KMS-11 (cell line): ENCODE measurements around the gene RIN3.
A peak's percentile ranks its signal among the peaks of the same experiment; 100 is the strongest.

ENCODE experiments used
- H2AFZ ChIP-seq: fragments of 200-600 bp; sonication (generic); 2 replicates; pipeline ENCODE4 v1.6.1; 2016; ENCODE audit warnings: antibody characterized with exemption, mixed run types, low read depth
- H3K27ac ChIP-seq: fragments of 200-600 bp; sonication (generic); 2 replicates; pipeline ENCODE4 v1.6.1; 2016; ENCODE audit warnings: mild to moderate bottlenecking, mixed run types
- H3K27me3 ChIP-seq: fragments of 200-600 bp; sonication (generic); 2 replicates; pipeline ENCODE4 v1.6.1; 2017; ENCODE audit warnings: mild to moderate bottlenecking, low read depth, mixed run types, moderate library complexity; ENCODE audit not compliant: insufficient read depth
- H3K36me3 ChIP-seq: fragments of 200-600 bp; sonication (generic); 2 replicates; pipeline ENCODE4 v1.6.1; 2017; ENCODE audit warnings: mild to moderate bottlenecking, mixed run types; ENCODE audit not compliant: insufficient read depth
- H3K4me1 ChIP-seq: fragments of 200-600 bp; sonication (generic); 2 replicates; pipeline ENCODE4 v1.6.1; 2016; ENCODE audit warnings: mild to moderate bottlenecking, low read depth, mixed run types; ENCODE audit not compliant: poor library complexity, severe bottlenecking
- H3K4me2 ChIP-seq: fragments of 200-600 bp; sonication (generic); 2 replicates; pipeline ENCODE4 v1.7.0; 2016; ENCODE audit warnings: mild to moderate bottlenecking, mixed run types
- H3K4me3 ChIP-seq: fragments of 200-600 bp; sonication (generic); IDR thresholded peaks from 2 replicates; pipeline ENCODE4 v1.6.1; 2017; ENCODE audit warnings: low read depth, low read length, mixed read lengths; ENCODE audit not compliant: insufficient read depth
- H3K79me2 ChIP-seq: fragments of 200-600 bp; sonication (generic); 2 replicates; pipeline ENCODE4 v1.6.1; 2016; ENCODE audit warnings: low read depth, mixed run types; ENCODE audit not compliant: insufficient read depth
- H3K9ac ChIP-seq: fragments of 200-600 bp; sonication (generic); 2 replicates; pipeline ENCODE4 v1.6.1; 2016; ENCODE audit warnings: mild to moderate bottlenecking, mixed run types
- H4K20me1 ChIP-seq: fragments of 200-600 bp; sonication (generic); 2 replicates; pipeline ENCODE4 v1.6.1; 2016; ENCODE audit warnings: mild to moderate bottlenecking, mixed run types; ENCODE audit not compliant: insufficient read depth
- CTCF ChIP-seq: fragments of 200-600 bp; sonication (generic); conservative IDR thresholded peaks from 2 replicates; pipeline ENCODE4 v1.6.1; 2017; ENCODE audit warnings: low read depth, mild to moderate bottlenecking, antibody characterized with exemption, low read length, moderate library complexity, mixed read lengths

RIN3 gene

GRCh38 chr14:92687681-92688433 lies 174.3 kb downstream of the RIN3 start:
- no peak overlapping the region for H3K4me3 ChIP-seq
- peaks cover 13% of the 10 kb centered on the region for H3K4me1 ChIP-seq
- no peak overlapping the region for H3K9ac ChIP-seq
- no peaks in the 10 kb centered on the region for H3K36me3 ChIP-seq
- H3K4me2 ChIP-seq = no peak overlapping the region
- H3K27ac ChIP-seq = no peak overlapping the region
- TF ChIP-seq CTCF = no peak
- no peaks in the 10 kb centered on the region for H4K20me1 ChIP-seq
- H3K79me2 ChIP-seq = no peaks in the 10 kb centered on the region
- H2AFZ ChIP-seq = no peak overlapping the region
- H3K27me3 ChIP-seq = no peaks in the 10 kb centered on the region

- no peak overlapping the region for H3K27ac ChIP-seq
- H3K79me2 ChIP-seq = no peaks in the 10 kb centered on the region
- H2AFZ ChIP-seq = no peak overlapping the region
- H3K4me2 ChIP-seq = no peak overlapping the region
- peaks cover 20% of the 10 kb centered on the region for H3K4me1 ChIP-seq
- no peak overlapping the region for H3K4me3 ChIP-seq
- no peak for TF ChIP-seq CTCF
- H3K9ac ChIP-seq = no peak overlapping the region
- no peaks in the 10 kb centered on the region for H3K36me3 ChIP-seq
- H4K20me1 ChIP-seq = no peaks in the 10 kb centered on the region
- H3K27me3 ChIP-seq = no peaks in the 10 kb centered on the region
Measured at GRCh38 chr14:92688434-92689375, 175.1 kb downstream of the RIN3 start.

- Histone ChIP-seq H3K4me2 (no peak overlapping the region), H3K9ac (no peak overlapping the region), H2AFZ (no peak overlapping the region), H3K36me3 (no peaks in the 10 kb centered on the region), H3K79me2 (no peaks in the 10 kb centered on the region), H3K4me1 (peaks cover 20% of the 10 kb centered on the region), H4K20me1 (no peaks in the 10 kb centered on the region), H3K4me3 (no peak overlapping the region), H3K27ac (no peak overlapping the region), H3K27me3 (no peaks in the 10 kb centered on the region)
- 0 out of 2 replicates have a peak, but pooled peaks have one; percentile 34 for TF ChIP-seq CTCF
Measured at GRCh38 chr14:92690171-92691011, 176.8 kb downstream of the RIN3 start.

GRCh38 chr14:92692822-92693226 lies 179.2 kb downstream of the RIN3 start:
- Histone ChIP-seq H3K79me2 (no peaks in the 10 kb centered on the region), H3K27me3 (no peaks in the 10 kb centered on the region)

More at GRCh38 chr14:92692822-92693226, 179.2 kb downstream of the RIN3 start:
- TF ChIP-seq CTCF = no peak
- Histone ChIP-seq H4K20me1 (no peaks in the 10 kb centered on the region), H3K9ac (no peak overlapping the region), H3K36me3 (no peaks in the 10 kb centered on the region), H3K27ac (no peak overlapping the region), H3K4me1 (peaks cover 20% of the 10 kb centered on the region), H3K4me3 (no peak overlapping the region), H3K4me2 (peak overlapping the region; percentile 9; the same call in 1 of the 2 replicates), H2AFZ (no peak overlapping the region)
